Left lung (tissue), 10 donors: ENCODE results near the gene C21orf91. TPM values are rescaled to one million over a fixed set of nuclear protein-coding genes. Genes with fewer than 3 reads are reported as not detected.

Experiments
- ATAC-seq: fragments of 200-7000 bp; cut with Tn5 transposase; one replicate; pipeline ENCODE4 v1.9.1; 2020; ENCODE audit warnings: moderate library complexity
- DNase-seq, 4 donors: peaks; one replicate each; pipeline ENCODE4 v3.0.0-alpha.2; 2013 to 2020
- H3K27ac ChIP-seq, 2 donors: fragments of 200-600 bp; sonication (generic) in 1 of 2; one replicate each; pipeline versions ENCODE4 v1.5.0 to v1.8.0; 2020 to 2021
- H3K27me3 ChIP-seq, 2 donors: fragments of 200-600 bp; sonication (generic) in 1 of 2; one replicate each; pipeline versions ENCODE4 v1.5.0 to v1.8.0; 2020 to 2021
- H3K36me3 ChIP-seq, 2 donors: fragments of 200-600 bp; sonication (generic) in 1 of 2; one replicate each; pipeline versions ENCODE4 v1.5.0 to v1.8.0; 2020 to 2021
- H3K4me1 ChIP-seq, 2 donors: fragments of 200-600 bp; one replicate each; pipeline ENCODE4 v1.8.0; 2021
- H3K4me3 ChIP-seq, 2 donors: fragments of 200-600 bp; sonication (generic) in 1 of 2; one replicate each; pipeline versions ENCODE4 v1.5.0 to v1.8.0; 2020 to 2021; ENCODE audit warnings: mild to moderate bottlenecking in 1 of 2
- H3K9me3 ChIP-seq, 2 donors: fragments of 200-600 bp; sonication (generic) in 1 of 2; one replicate each; pipeline versions ENCODE4 v1.5.0 to v1.8.0; 2020 to 2021
- CTCF ChIP-seq, 2 donors: fragments of 200-600 bp; sonication (generic) in 1 of 2; IDR thresholded peaks; one replicate each; pipeline versions ENCODE4 v1.5.0 to v1.8.0; 2021; ENCODE audit warnings: antibody characterized with exemption in 2 of 2
- intact Hi-C, 2 donors: fragments of 100-400 bp; cut with DNase I; formaldehyde crosslinking; loops; one replicate each; pipeline versions ENCODE4 v1.11.2 to v1.14.2; 2022
- polyA plus RNA-seq, 6 donors: library from polyadenylated mRNA; unstranded; fragments of 120-200 nt; gene quantifications; one replicate each; pipeline ENCODE4 v1.2.1, GENCODE V29; 2013; ENCODE audit not compliant: insufficient read length in 6 of 6
- total RNA-seq, 2 donors: library from RNA; stranded (reverse); fragmentation: NEBNext Ultra II Directional; extraction: Animal tissue kit (Norgen Biotek cat#: 25700); gene quantifications; one replicate each; pipeline ENCODE4 v1.2.1, GENCODE V29; 2021
- donor health status: DM: no; HTN: yes; CAD: no.
- donor health status: DM: no; HTN: no; CAD: no.

Gene C21orf91
- total and polyA plus RNA-seq, 8 donors, result 10.8 to 24.1 (median 20.5) TPM

GRCh38 chr21:17758683-17759082 is 60.5 kb downstream of the C21orf91 start:
- TF ChIP-seq CTCF (IDR thresholded peaks at IDR 0.05), result no peak
- no peak overlapping the region for H3K4me3 ChIP-seq
- H3K9me3 ChIP-seq, result no peaks in the 10 kb centered on the region
- no peak overlapping the region for H3K27ac ChIP-seq
- no peaks in the 10 kb centered on the region for H3K27me3 ChIP-seq
- DNase-seq (no peak), ATAC-seq (no peak)
- intact Hi-C loops, result no loop called here
- H3K4me1 ChIP-seq, result peaks cover 0 to 10% of the 10 kb centered on the region in 2 donors
- no peaks in the 10 kb centered on the region for H3K36me3 ChIP-seq

GRCh38 chr21:17757671-17758070 is 61.5 kb downstream of the C21orf91 start:
- no peaks in the 10 kb centered on the region for H3K9me3 ChIP-seq
- H3K4me1 ChIP-seq, result peaks cover 0 to 10% of the 10 kb centered on the region in 2 donors
- DNase-seq (peak in 1 of 4 donors; percentile 61), ATAC-seq (no peak)
- no peak for TF ChIP-seq CTCF (IDR thresholded peaks at IDR 0.05)
- intact Hi-C loops, result no loop called here
- no peak overlapping the region for H3K27ac ChIP-seq
- no peaks in the 10 kb centered on the region for H3K27me3 ChIP-seq
- no peaks in the 10 kb centered on the region for H3K36me3 ChIP-seq
- no peak overlapping the region for H3K4me3 ChIP-seq

DNA sequence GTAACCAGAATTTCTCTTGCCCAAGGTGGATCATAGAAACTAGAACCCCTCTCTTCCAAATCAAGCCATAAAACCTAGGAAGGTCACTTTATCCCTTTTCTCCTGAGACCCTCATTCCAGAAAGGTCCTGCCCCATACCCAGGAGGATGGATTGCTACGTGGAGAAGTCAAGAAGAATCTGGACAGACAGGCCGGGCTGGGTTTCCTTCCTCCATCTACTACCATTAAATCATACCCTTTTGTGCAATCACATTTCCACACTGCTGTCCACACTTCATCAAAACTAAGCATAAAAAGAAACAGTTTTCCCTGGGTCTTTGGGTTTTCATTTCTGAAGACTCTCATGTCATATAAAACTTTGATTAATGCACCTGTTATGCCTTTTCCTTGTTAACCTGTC is 65.4 kb downstream of the C21orf91 start:
- no peak for ATAC-seq
- Histone ChIP-seq H3K27ac (no peak overlapping the region), H3K9me3 (peaks cover 0 to 6% of the 10 kb centered on the region in 2 donors), H3K4me1 (peaks cover 0 to 5% of the 10 kb centered on the region in 2 donors), H3K4me3 (no peak overlapping the region), H3K36me3 (no peaks in the 10 kb centered on the region), H3K27me3 (no peaks in the 10 kb centered on the region)
- intact Hi-C loops, result no loop called here
- DNase-seq, result no peak
- TF ChIP-seq CTCF (IDR thresholded peaks at IDR 0.05), result no peak

- Histone ChIP-seq H3K4me3 (no peak overlapping the region), H3K27me3 (no peaks in the 10 kb centered on the region), H3K4me1 (no peaks in the 10 kb centered on the region), H3K27ac (no peak overlapping the region), H3K36me3 (no peaks in the 10 kb centered on the region), H3K9me3 (peaks cover 0 to 6% of the 10 kb centered on the region in 2 donors)
- DNase-seq, result no peak
- intact Hi-C loops, result no loop called here
- no peak for ATAC-seq
- TF ChIP-seq CTCF (IDR thresholded peaks at IDR 0.05), result no peak
These were observed 67.0 kb downstream of the C21orf91 start for GRCh38 chr21:17752171-17752570.

DNA sequence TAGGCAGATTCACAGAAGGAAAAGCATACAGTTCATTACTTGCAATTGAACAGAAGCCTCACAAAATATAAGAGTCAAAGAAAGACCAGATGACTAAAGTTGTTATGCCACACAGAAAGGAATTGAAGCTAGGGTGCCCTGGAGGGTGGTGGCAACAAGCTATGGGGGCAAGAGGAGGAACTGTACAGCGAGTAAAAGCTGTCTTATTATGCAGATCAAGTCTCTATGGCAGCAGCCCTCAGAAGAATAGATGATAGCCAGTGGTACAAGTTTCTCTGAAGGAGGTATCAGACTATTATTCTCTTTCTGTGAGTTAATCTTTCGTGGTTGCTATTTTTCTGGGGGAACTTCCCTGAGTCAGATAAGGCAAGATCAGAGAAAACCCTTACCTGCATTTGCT is 72.2 kb downstream of the C21orf91 start:
- no peak for TF ChIP-seq CTCF (IDR thresholded peaks at IDR 0.05)
- ATAC-seq (no peak), DNase-seq (no peak)
- Histone ChIP-seq H3K4me3 (no peak overlapping the region), H3K27me3 (no peaks in the 10 kb centered on the region), H3K36me3 (no peaks in the 10 kb centered on the region), H3K27ac (no peak overlapping the region), H3K9me3 (peaks cover 0 to 17% of the 10 kb centered on the region in 2 donors), H3K4me1 (no peaks in the 10 kb centered on the region)
- intact Hi-C loops, result no loop called here
